Activated T-cell treated with anti-CD3 and anti-CD28 coated beads, Interleukin-2, amount 50 U/mL, for 4 hours (primary cell): ENCODE data around the gene MYL3. TPM values are rescaled to one million over a fixed set of nuclear protein-coding genes. Genes with fewer than 3 reads are reported as not detected.

Experiments
- total RNA-seq, 3 donors: library from RNA; stranded (reverse); gene quantifications; one replicate each; pipeline ENCODE4 v1.2.1, GENCODE V29; 2021

Gene MYL3
- total RNA-seq, 3 donors from 2014 or later = not detected

Other genes with a start within 250 kb of the MYL3 start
- 1 to 10 TPM; 1.3 to 1.5 (median 1.4) TPM for gene ALS2CL, start 169.8 kb downstream of the MYL3 start, total RNA-seq
- under 1 TPM; 0.16 to 0.71 (median 0.40) TPM for gene TMIE, start 162.1 kb downstream of the MYL3 start, total RNA-seq
- gene PRSS50, start 145.6 kb downstream of the MYL3 start, total RNA-seq = not detected
- not detected for gene PTH1R, start 14.3 kb upstream of the MYL3 start, total RNA-seq
- gene CCDC12, start 113.3 kb upstream of the MYL3 start, total RNA-seq = 10 to 100 TPM; 75.9 to 77.6 (median 76.5) TPM
- 10 to 100 TPM; 75.5 to 86.9 (median 80.7) TPM for gene NBEAL2, start 116.2 kb upstream of the MYL3 start, total RNA-seq